Myocyte (in vitro differentiated cells): ENCODE measurements around the gene RTF1. TPM values are rescaled to one million over a fixed set of nuclear protein-coding genes. Genes with fewer than 3 reads are reported as not detected.
A peak's percentile ranks its signal among the peaks of the same experiment; 100 is the strongest.

ENCODE experiments used
- DNase-seq: peaks from one replicate; pipeline ENCODE4 v3.0.0-alpha.2; 2012; ENCODE audit warnings: low read depth
- total RNA-seq: library from RNA; depleted of rRNA; stranded (reverse); fragments of >200 nt; gene quantifications from 2 replicates; pipeline ENCODE4 v1.2.3, GENCODE V29; 2014

The RTF1 gene
- total RNA-seq, 1 donor from 2014 or later, result 19.4 TPM

DNA sequence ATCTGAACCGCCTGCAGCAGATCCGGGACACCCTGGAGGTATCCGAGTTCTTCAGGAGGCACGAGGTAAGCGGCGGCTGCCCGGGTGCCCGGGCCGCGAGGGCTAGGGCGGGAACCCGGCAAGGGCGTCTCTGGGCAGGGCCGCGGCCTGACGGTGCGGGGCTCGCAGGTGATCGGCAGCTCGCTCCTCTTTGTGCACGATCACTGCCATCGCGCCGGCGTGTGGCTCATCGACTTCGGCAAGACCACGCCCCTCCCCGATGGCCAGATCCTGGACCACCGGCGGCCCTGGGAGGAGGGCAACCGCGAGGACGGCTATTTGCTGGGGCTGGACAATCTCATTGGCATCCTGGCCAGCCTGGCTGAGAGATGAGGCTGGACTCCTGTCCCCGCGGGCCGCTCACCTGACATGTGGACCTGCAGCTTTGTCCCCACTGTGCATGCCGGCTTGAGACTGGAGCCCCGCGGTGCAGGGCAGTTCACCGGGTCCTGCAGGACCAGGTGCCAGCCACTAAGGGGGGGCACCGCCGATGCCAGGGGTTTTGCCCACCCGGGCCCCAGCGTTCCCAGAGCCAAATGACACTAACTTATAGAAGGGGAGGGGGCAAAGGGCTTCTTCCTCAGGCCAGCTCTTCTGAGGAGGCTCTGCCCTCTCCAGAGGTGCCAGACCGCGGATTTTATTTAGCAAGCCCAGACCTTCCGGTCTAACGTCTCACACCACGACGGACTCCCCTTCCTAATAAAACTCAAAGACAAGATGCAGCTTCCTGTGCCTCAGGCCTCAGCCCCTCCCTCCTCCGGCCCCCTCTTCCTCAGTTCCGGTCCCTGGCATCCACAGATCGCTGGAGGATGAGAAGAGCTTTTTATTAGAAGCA, 86.1 kb downstream of the RTF1 start:
- DNase-seq, result no peak

- no peak for DNase-seq
These were observed 86.7 kb downstream of the RTF1 start for GRCh38 chr15:41503669-41504010.

GRCh38 chr15:41504751-41505492, 88.0 kb downstream of the RTF1 start:
- DNase-seq, result no peak

DNA sequence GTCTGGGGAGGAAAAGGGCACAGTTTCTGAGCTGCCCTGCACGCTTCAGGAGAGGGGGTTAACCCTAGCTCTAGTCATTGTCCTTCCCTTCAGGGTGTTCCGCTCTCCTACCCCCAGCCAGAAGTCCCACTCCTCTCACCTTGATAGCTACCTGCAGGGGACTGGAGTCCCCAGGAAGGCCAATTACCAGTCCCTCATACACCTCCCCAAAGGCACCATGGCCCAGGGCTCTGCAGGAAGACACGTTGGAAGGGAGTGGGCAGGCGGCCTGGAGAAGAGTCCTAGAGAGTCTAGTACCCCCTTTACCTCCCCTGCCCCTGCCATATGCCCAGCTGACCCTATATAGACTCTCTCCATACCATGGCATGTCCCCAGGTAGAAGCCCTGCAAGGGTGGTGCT, 88.9 kb downstream of the RTF1 start:
- no peak for DNase-seq

DNA sequence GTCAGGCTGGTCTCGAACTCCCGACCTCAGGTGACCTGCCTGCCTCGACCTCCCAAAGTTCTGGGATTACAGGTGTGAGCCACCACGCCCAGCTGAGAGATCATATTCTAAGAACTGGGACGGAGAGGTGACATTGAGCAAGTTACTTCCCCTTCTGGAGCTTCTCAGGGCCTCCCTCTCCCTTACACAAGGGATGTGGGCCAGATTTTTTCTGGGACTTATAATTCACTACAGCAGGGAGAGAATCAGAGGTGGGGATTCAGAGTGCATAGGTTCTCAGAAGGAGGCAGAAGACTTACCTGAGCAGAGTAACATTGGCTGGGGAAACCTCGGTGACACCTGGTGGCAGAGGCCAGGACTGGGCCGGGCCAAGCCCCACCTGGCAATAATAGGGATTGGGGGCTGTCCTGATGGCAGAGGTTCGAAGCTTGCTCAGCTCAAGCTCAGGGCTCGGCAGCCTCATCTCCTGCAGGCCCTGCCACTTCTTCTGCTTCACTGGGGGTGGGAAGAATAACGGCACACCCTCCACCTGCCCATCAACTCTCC, 90.0 kb downstream of the RTF1 start:
- no peak for DNase-seq

- no peak for DNase-seq
These were observed 91.0 kb downstream of the RTF1 start for GRCh38 chr15:41507820-41508290.

GRCh38 chr15:41510728-41511127, 93.8 kb downstream of the RTF1 start:
- no peak for DNase-seq

- no peak for DNase-seq
These were observed 94.5 kb downstream of the RTF1 start for GRCh38 chr15:41511331-41511898.

DNA sequence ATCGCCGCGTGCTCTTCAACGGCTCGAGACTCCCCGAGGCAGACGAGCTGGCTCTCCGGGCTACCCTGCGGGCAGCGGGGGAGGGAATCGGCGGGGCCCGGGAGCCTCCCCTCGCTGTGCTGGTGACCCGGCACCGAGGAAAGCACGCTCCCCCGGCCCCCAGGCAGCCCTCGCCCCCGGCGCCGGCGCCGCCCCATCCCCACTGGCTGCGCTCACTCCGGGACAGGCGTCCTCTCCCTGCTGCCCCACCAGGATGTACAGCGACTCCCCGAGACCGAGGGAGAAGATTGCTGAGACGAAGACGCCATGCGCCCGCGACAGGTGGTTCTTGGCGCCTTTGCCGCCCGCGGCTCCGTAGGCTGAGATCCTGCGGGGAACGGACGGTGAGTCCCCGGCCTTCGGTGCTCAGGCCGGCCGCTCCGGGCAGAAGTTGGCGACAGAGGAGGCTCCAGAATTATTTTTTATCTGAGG, 95.0 kb downstream of the RTF1 start:
- peak; percentile 27 for DNase-seq

- DNase-seq, result peak; percentile 20
These were observed 95.6 kb downstream of the RTF1 start for GRCh38 chr15:41512512-41512939.

DNA sequence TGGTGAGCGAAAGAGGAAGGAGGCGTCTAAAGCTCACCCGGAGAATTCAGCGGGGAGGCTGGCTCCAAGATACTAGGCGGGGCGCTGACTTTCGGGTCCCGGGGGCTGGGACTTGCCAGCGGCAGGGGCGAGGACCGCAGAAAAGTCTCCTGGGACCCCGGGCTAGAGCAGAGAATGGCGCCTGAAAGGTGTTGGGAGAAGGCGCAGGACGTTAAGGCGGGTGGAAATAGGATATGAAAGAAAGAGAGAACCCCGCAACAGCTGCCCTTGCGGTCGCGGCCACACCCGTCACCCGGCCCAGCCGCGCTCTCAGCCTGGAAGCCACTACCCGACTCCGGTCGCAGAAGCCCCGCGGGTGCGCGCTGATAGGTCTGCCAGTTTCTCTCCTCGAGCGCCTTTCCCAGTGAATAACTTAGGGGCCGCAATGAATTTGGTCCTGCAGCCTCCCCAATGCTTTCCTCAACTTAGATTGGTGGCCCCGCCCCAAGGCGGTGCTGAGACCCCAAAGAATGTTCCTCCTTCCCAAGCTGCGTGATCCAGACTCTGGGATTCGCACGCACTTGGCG, 96.1 kb downstream of the RTF1 start:
- peak; percentile 86 for DNase-seq

DNA sequence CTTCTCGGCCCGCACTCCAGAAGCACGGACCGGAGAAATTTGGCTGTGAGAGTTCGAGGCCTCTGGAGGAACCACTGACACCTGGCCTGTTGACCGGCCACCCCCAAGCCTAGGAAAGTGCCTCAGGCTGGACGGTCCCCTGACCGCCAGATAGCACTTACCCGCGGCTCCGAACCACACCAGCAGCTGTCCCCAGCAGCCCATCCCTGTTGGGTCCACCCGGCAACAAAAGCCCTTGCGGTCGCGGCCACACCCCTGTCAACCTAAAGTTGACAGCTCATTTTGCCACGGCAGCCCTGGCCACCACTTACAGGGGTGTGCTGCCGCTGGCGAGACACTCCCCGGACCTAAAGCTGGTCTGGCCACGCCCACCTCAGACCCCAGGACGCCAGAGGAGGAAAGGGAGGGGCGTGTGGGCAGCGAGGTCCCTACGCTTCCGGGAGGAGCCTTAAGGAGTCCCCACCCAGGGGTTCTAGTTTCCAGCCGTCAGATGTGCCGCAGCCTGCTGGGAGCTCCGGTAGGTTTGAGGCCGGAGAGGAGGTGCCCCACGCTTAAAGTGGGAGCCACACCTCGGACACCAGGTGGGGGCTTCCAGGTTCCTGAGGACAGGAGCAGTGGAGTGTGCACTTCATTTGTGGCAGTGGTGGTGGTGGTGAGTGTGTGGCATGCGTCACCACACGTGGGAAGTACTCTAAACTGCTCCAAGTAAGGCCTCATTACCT, 96.8 kb downstream of the RTF1 start, which contains the start of gene LTK:
Gene LTK, minus strand, starts transcription at position 322 of the 722 bp plus-strand sequence. Its CDS starts 118 bp downstream, at position 204.
- DNase-seq, result peak; percentile 95

- DNase-seq, result no peak
These were observed 101.1 kb downstream of the RTF1 start for GRCh38 chr15:41517895-41518449.

GRCh38 chr15:41520636-41521035, 103.7 kb downstream of the RTF1 start:
- no peak for DNase-seq

GRCh38 chr15:41521614-41522013, 104.7 kb downstream of the RTF1 start:
- DNase-seq, result no peak

DNA sequence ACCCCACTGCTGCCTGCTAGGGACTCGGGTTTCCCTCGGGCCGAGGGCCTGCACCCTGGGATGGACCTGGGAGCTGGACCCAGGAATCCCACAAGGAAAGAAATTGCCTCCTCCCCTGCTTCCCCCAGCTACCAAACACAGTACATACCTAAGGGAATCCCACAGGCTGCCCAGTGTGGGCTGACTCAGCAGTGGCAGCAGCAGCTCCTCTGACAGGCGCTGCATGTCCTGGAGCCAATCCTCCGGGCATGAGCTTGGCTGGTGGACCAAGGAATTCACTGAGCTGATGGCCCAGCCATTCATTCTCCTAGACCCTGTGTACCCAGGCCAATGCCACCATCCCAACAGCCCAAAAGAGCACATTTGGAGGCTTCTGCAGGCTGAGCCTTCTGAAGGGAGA, 106.2 kb downstream of the RTF1 start:
- peak; percentile 68 for DNase-seq

- no peak for DNase-seq
These were observed 113.6 kb downstream of the RTF1 start for GRCh38 chr15:41530363-41530956.
